D721Med (cell line): ENCODE data around the gene ADAT3.

Source experiments
- DNase-seq: peaks from one replicate; pipeline ENCODE4 v3.0.0; 2011; ENCODE audit warnings: low spot score; ENCODE audit not compliant: insufficient read length
- FAIRE-seq: peaks from 2 replicates; lab custom pipeline; 2011; peaks lifted over from hg19 to GRCh38; lab: Jason Lieb, UNC
- CTCF ChIP-seq: IDR thresholded peaks from 2 replicates; pipeline ENCODE4 v1.5.1; 2012; ENCODE audit warnings: mild to moderate bottlenecking, control low read depth; ENCODE audit not compliant: insufficient read depth; ENCODE audit errors: missing control alignments

The ADAT3 gene

GRCh38 chr19:1912760-1913505 lies 7.7 kb downstream of the ADAT3 start:
- no peak for TF ChIP-seq CTCF
- FAIRE-seq (no peak), DNase-seq (no peak)

GRCh38 chr19:1913781-1914577 lies 8.8 kb downstream of the ADAT3 start:
- TF ChIP-seq CTCF = no peak
- FAIRE-seq = no peak
- DNase-seq = no peak

- FAIRE-seq (no peak), DNase-seq (no peak)
- no peak for TF ChIP-seq CTCF
Measured at GRCh38 chr19:1914826-1915341, 9.7 kb downstream of the ADAT3 start.

DNA sequence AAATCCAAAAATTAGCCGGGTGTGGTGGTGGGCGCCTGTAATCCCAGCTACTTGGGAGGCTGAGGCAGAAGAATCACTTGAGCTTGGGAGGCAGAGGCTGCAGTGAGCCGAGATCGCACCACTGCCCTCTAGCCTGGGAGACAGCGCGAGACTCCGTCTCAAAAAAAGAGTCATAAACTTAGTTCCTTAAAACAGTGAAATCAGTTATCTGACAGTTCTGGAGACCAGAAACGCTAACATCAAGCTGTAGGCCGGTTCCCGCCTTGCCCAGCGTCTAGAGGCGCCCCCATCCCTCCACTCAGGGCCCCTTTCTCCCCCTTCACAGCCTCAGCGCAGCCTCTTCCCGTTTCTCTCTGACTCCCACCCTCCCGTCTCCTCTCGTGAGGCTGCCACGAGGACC lies 11.9 kb downstream of the ADAT3 start:
- TF ChIP-seq CTCF = no peak
- FAIRE-seq (no peak), DNase-seq (no peak)

- TF ChIP-seq CTCF = no peak
- no peak for DNase-seq
- no peak for FAIRE-seq
Measured at GRCh38 chr19:1917926-1918325, 12.7 kb downstream of the ADAT3 start.

- DNase-seq (no peak), FAIRE-seq (no peak)
- no peak for TF ChIP-seq CTCF
Measured at GRCh38 chr19:1918975-1919374, 13.8 kb downstream of the ADAT3 start.
